Nephron (organoid): Measurements from ENCODE around the gene SCLT1.

Experiments used
- H3K27ac Mint-ChIP-seq, 3 experiments: 2 replicates each; pipeline ENCODE4 v1.8.0; 2020; ENCODE audit warnings: mixed read lengths in 3 of 3, mild to moderate bottlenecking in 2 of 3, moderate library complexity in 1 of 3
- H3K27me3 Mint-ChIP-seq: 2 replicates; pipeline ENCODE4 v1.8.0; 2021; ENCODE audit warnings: low read depth, mild to moderate bottlenecking, moderate library complexity, mixed read lengths
- H3K36me3 Mint-ChIP-seq: 2 replicates; pipeline ENCODE4 v1.8.0; 2020; ENCODE audit warnings: low read depth, mixed read lengths
- H3K4me1 Mint-ChIP-seq: 2 replicates; pipeline ENCODE4 v1.8.0; 2020; ENCODE audit warnings: mixed read lengths
- H3K4me3 Mint-ChIP-seq, 3 experiments: 2 replicates each; pipeline ENCODE4 v1.8.0; 2020; ENCODE audit warnings: mild to moderate bottlenecking in 3 of 3, mixed read lengths in 3 of 3, moderate library complexity in 2 of 3
- H3K9me3 Mint-ChIP-seq: 2 replicates; pipeline ENCODE4 v1.8.0; 2020; ENCODE audit warnings: mixed read lengths
- TF ChIP-seq, protein P1 (sequence below), 3 experiments: fragments of 200-600 bp; sonication (generic); IDR thresholded peaks; one replicate each; pipeline ENCODE4 v1.5.0; 2021; ENCODE audit warnings: antibody characterized with exemption in 3 of 3; ENCODE audit not compliant: unreplicated experiment in 3 of 3

The SCLT1 gene

DNA sequence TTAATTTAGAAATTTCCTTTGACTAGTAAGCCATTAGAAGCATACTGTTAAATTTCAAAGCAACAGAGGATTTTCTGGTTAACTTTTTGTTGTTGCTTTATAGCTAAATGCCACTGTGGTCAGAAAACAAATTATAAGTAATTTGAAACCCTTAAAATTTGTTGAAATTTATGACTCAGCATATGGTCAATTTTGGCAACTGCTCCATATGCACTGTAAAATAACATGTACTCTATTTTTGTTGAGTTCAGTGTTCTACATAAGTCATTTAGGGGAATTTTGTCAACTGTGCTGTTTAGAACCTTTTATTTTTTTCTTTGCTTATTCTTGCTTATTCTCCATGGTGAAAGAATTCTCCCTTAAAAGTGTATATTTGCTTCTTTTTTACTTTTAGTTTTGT lies 28.6 kb downstream of the SCLT1 start:
- no peak overlapping the region for H3K27ac Mint-ChIP-seq
- peaks cover 72% of the 10 kb centered on the region for H3K36me3 Mint-ChIP-seq
- H3K9me3 Mint-ChIP-seq, result peaks cover 64% of the 10 kb centered on the region
- no peaks in the 10 kb centered on the region for H3K4me1 Mint-ChIP-seq
- TF ChIP-seq, protein P1, sequence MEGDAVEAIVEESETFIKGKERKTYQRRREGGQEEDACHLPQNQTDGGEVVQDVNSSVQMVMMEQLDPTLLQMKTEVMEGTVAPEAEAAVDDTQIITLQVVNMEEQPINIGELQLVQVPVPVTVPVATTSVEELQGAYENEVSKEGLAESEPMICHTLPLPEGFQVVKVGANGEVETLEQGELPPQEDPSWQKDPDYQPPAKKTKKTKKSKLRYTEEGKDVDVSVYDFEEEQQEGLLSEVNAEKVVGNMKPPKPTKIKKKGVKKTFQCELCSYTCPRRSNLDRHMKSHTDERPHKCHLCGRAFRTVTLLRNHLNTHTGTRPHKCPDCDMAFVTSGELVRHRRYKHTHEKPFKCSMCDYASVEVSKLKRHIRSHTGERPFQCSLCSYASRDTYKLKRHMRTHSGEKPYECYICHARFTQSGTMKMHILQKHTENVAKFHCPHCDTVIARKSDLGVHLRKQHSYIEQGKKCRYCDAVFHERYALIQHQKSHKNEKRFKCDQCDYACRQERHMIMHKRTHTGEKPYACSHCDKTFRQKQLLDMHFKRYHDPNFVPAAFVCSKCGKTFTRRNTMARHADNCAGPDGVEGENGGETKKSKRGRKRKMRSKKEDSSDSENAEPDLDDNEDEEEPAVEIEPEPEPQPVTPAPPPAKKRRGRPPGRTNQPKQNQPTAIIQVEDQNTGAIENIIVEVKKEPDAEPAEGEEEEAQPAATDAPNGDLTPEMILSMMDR (IDR thresholded peaks at IDR 0.05; ENCODE audit: unreplicated experiment in 3 of 3), result no peak
- no peaks in the 10 kb centered on the region for H3K27me3 Mint-ChIP-seq
- no peak overlapping the region for H3K4me3 Mint-ChIP-seq

DNA sequence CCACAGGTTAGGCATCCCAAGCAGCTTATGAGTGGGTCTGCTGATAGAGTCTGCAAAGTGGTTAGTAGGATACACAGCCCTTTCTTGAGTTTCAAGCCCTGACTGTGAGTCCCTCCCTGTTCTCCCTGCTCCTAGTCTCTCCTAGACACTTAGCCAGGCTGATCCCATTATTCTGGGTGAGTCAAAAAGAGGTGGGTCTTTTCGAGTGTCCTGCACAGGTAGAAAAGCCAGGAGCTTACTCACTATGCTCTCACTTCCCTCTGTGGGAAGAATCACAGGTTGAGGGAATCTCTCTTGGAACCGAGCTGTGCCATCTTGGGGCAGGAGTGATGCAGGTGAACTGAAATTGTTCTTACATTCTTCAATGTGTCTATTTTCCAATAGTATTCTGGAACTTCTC lies 29.7 kb downstream of the SCLT1 start:
- TF ChIP-seq, protein P1 (IDR thresholded peaks at IDR 0.05; ENCODE audit: unreplicated experiment in 3 of 3), result no peak
- peaks cover 62% of the 10 kb centered on the region for H3K9me3 Mint-ChIP-seq
- no peaks in the 10 kb centered on the region for H3K27me3 Mint-ChIP-seq
- peaks cover 71% of the 10 kb centered on the region for H3K36me3 Mint-ChIP-seq
- no peak overlapping the region for H3K27ac Mint-ChIP-seq
- no peaks in the 10 kb centered on the region for H3K4me1 Mint-ChIP-seq
- no peak overlapping the region for H3K4me3 Mint-ChIP-seq

DNA sequence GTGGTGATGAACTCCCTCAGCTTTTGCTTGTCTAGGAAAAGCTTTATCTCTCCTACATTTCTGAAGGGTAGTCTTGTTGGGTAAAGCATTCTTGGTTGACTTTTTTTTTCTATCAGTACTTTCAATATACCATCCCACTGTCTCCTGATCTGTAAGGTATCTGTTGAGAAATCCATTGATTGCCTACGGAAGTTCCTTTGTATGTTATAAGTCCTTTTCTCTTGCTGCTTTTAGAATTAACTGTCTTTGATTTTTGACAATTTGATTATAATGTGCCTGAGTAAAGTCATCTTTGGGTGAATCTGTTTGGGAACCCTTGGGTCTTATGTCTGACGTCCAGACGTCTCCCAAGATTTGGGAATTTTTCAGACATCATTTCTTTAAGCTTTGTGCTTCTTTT lies 30.8 kb downstream of the SCLT1 start:
- H3K27me3 Mint-ChIP-seq, result no peaks in the 10 kb centered on the region
- H3K4me3 Mint-ChIP-seq, result no peak overlapping the region
- peaks cover 67% of the 10 kb centered on the region for H3K36me3 Mint-ChIP-seq
- no peaks in the 10 kb centered on the region for H3K4me1 Mint-ChIP-seq
- H3K9me3 Mint-ChIP-seq, result peaks cover 61% of the 10 kb centered on the region
- TF ChIP-seq, protein P1 (IDR thresholded peaks at IDR 0.05; ENCODE audit: unreplicated experiment in 3 of 3), result no peak
- no peak overlapping the region for H3K27ac Mint-ChIP-seq

DNA sequence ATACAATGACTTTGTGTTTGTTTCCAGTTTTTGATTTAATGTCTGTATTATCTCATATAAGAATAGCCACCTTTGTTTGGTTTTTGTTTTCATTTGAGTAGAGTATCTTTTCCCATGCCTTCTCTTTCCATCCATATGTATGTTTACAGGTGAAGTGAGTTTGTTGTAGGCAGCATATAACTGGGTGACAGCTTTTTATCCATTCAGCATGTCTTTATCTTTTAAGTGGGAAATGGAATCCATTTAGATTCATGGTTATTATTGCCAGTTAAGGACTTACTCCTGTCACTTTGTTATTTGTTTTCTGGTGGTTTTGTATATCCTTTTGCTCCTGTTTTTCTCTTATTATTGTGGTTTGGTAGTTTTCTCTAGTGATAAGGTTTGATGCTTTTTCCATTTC lies 34.3 kb downstream of the SCLT1 start:
- no peaks in the 10 kb centered on the region for H3K4me1 Mint-ChIP-seq
- no peak overlapping the region for H3K27ac Mint-ChIP-seq
- peaks cover 86% of the 10 kb centered on the region for H3K36me3 Mint-ChIP-seq
- TF ChIP-seq, protein P1 (IDR thresholded peaks at IDR 0.05; ENCODE audit: unreplicated experiment in 3 of 3), result no peak
- H3K4me3 Mint-ChIP-seq, result no peak overlapping the region
- no peaks in the 10 kb centered on the region for H3K27me3 Mint-ChIP-seq
- H3K9me3 Mint-ChIP-seq, result peaks cover 84% of the 10 kb centered on the region

DNA sequence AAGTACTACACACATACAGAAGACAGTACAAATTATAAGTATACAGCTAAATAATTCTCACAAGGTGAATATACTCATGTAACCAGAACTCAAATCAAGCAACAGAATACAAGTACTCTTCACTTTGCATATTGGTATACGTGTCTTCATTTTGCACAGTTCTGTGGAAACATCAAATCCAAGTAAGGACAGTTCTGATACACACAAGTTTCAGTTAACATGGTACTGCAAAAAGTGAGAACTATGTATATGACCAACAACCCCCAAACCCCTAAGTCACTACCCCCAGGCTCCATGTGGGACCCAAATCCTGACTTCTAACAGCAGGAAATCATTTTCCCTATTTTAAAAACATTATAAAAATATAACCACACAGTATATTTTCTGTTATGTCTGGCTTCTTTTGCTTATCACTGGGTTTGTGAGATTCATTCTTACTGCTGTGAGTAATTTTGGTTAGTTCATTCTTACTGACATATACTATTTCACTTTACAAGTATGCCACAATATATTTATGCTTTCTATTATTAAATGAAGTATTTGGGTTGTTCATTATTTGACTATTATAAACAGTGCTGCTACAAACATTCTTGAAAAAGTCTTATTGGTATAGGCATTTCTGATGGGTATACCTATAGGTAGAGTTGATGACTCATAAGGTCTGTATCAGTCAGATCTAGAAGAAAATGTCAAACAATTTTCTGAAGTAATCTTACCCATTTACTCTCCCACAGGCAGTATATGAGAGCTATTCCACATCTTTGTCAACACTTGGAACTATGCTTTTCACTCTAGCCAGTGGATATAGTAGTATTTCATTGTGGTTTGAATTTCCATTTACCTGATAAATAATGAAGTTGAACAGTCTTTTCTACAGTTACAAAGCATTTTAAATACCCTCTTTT lies 47.0 kb downstream of the SCLT1 start:
- Mint-ChIP-seq H3K4me3 (no peak overlapping the region), H3K27me3 (no peaks in the 10 kb centered on the region), H3K4me1 (no peaks in the 10 kb centered on the region), H3K36me3 (peaks cover 8% of the 10 kb centered on the region), H3K27ac (no peak overlapping the region), H3K9me3 (peaks cover 25% of the 10 kb centered on the region)
- TF ChIP-seq, protein P1 (IDR thresholded peaks at IDR 0.05; ENCODE audit: unreplicated experiment in 3 of 3), result no peak

DNA sequence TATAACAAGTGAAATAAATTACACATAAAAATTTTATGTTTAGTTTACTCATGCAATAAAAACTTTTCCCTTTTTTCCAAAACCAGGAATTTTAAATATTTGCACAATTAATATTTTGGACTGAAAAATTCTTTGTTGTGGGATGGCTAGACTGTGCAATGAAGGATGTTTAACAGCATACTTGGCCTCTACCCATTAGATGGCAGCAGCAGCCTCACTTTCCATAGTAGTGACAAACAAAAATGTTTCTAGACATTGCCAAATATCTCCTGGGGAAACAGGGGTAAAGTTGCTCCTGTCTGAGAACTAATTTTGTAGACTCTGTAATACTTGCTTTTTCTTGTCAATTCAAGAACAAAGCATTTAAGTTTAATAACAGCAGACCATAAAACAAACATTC lies 49.8 kb downstream of the SCLT1 start:
- Mint-ChIP-seq H3K4me1 (no peaks in the 10 kb centered on the region), H3K27me3 (no peaks in the 10 kb centered on the region), H3K9me3 (peaks cover 12% of the 10 kb centered on the region), H3K27ac (no peak overlapping the region), H3K36me3 (peaks cover 10% of the 10 kb centered on the region), H3K4me3 (no peak overlapping the region)
- TF ChIP-seq, protein P1 (IDR thresholded peaks at IDR 0.05; ENCODE audit: unreplicated experiment in 3 of 3), result no peak
